ENCODE data around the gene ZNF423.

Gene ZNF423

DNA sequence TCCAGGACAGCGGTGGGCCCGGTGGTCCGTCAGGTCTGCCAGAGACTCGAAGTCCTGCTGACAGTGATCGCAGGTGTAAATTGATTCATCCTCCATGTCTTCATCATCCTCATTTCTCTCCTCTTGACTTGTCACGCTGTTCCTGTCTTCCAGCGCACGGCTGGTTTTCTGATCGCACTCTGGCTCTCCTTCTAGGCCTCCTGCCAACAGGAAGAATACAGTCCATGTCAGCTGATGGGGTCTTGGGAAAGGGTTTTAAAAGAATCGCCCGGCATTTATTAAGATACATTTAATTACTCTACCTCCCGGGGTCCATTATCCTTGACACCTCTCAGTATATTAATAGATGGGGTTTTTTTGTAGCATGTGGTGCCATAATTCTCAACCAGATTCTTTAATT lies 125.1 kb downstream of the ZNF423 start:
- DNase-seq (ENCODE audit: low spot score), result no peak
- Histone ChIP-seq H3K4me3 (no peak overlapping the region), H3K27ac (no peak overlapping the region)
- TF ChIP-seq, protein P1, sequence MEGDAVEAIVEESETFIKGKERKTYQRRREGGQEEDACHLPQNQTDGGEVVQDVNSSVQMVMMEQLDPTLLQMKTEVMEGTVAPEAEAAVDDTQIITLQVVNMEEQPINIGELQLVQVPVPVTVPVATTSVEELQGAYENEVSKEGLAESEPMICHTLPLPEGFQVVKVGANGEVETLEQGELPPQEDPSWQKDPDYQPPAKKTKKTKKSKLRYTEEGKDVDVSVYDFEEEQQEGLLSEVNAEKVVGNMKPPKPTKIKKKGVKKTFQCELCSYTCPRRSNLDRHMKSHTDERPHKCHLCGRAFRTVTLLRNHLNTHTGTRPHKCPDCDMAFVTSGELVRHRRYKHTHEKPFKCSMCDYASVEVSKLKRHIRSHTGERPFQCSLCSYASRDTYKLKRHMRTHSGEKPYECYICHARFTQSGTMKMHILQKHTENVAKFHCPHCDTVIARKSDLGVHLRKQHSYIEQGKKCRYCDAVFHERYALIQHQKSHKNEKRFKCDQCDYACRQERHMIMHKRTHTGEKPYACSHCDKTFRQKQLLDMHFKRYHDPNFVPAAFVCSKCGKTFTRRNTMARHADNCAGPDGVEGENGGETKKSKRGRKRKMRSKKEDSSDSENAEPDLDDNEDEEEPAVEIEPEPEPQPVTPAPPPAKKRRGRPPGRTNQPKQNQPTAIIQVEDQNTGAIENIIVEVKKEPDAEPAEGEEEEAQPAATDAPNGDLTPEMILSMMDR (IDR thresholded peaks at IDR 0.05), result no peak

DNA sequence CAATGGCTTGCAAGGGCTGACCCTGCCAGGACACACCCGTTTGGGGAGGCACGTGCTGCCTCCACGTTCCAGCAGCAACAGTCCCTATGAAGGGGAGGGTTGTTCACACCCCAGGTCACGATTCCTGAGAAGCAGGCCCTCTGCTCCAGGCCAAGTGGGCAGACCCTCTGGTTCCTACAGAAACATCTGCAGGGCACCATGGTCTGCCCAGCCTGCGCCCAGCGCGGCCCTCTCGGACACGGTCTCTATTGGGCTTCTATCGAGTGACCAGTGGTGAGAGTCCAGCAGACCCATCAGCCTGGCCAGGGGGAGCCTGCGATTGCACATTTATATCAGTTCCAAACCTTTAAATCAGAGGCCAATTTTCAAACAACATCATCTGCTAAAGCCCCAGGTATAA lies 128.3 kb downstream of the ZNF423 start:
- no peak overlapping the region for H3K4me3 ChIP-seq
- no peak for DNase-seq (ENCODE audit: low spot score)
- H3K27ac ChIP-seq, result no peak overlapping the region
- TF ChIP-seq, protein P1 (IDR thresholded peaks at IDR 0.05), result no peak

DNA sequence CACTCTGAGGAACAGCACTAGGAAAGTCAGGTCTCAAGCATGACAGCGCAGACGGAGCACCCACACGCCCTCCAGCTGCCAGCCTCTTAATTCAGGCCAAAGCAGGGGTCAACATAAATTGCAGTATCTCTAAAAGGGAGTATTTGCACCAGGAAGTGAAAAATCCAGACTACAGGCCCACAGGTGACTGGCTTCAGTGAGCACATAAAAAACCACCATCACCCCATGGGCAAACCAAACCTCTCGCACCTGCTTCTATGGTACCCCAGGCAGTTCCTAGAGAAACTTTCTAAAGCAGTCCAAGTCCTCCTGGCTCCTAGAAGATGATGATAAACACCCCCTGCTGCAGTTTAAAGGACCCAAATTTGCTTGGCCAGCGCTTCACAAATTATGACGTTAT lies 129.8 kb downstream of the ZNF423 start:
- DNase-seq (ENCODE audit: low spot score), result no peak
- TF ChIP-seq, protein P1 (IDR thresholded peaks at IDR 0.05), result no peak
- Histone ChIP-seq H3K4me3 (no peak overlapping the region), H3K27ac (no peak overlapping the region)

DNA sequence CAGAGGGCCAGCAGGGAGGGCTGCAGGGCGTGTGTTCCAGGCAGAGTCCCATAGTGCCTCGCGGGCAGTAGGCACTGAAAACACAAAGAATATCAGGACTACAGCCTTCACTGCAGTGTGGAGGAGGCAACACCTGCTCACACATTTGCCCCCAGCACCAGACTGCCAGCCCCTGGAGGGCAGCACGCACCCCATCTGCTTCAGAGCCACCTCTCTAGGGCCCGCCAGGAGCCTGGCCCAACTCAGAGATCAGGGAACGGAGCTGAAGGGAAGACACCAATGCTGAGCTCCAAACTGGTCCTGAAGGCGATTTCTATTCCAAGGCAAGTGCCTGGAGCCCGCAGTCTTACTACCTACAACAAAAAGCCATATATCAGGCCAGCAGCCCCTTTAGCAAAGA lies 130.3 kb downstream of the ZNF423 start:
- no peak overlapping the region for H3K4me3 ChIP-seq
- DNase-seq (ENCODE audit: low spot score), result no peak
- H3K27ac ChIP-seq, result no peak overlapping the region
- TF ChIP-seq, protein P1 (IDR thresholded peaks at IDR 0.05), result no peak

DNA sequence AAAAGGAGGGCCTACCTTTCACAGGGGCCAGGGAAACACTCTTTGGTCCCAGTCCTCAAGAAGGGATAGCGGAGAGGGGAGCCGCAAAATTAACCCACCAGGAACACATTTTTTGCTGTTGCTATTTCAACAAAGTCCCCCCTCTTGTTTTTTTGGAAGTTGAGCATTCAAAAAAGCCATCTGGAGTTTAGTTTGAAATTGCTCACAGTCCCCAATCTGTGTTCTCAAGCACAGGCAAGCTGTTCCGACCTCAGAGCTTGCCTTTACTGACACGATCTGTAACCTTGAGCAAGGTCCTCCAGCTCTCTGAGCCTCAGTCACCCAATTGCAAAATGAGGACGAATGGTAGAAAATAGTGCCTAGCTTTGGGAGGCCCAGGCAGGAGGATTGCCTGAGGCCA lies 131.1 kb downstream of the ZNF423 start:
- no peak for DNase-seq (ENCODE audit: low spot score)
- no peak overlapping the region for H3K27ac ChIP-seq
- no peak overlapping the region for H3K4me3 ChIP-seq
- TF ChIP-seq, protein P1 (IDR thresholded peaks at IDR 0.05), result no peak

DNA sequence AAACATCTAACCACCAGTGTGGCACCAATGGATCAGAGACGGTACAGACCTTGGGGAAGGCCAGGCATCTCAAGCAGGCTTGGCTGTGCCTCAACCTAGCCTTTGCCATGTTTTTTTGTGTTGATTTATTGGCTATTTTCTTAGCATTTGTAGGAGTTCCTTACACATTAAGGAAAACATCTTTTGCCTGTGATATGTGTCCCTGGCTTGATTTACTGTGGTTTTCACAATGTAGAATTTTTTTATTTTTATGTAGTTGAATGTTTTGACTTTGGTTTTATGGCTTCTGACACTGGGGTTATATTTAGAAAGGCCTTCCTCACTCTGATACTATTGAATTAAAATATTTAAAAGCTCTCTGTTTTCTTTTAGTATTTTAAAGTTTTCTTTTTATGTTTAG lies 132.6 kb downstream of the ZNF423 start:
- no peak overlapping the region for H3K27ac ChIP-seq
- DNase-seq (ENCODE audit: low spot score), result no peak
- TF ChIP-seq, protein P1 (IDR thresholded peaks at IDR 0.05), result no peak
- no peak overlapping the region for H3K4me3 ChIP-seq

DNA sequence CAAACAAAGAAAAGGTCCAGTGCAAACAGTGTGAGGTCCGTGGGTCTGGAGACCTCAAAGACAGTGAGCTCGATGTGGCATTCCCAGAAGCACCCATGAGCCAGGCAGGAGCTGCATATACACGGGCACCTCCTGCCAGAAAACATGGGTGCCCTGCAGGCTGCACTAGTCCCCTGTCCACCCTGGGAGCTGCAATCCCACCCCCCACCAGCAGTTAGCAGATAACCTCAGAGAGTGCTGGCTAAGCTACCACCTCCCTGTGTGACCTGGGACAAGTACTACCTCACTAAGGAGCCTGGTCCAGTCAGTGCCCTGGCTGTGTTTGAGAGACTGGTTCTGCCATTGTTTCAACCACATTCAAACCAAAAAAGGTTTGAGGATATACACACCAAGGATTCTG lies 135.7 kb downstream of the ZNF423 start:
- Histone ChIP-seq H3K27ac (no peak overlapping the region), H3K4me3 (no peak overlapping the region)
- no peak for DNase-seq (ENCODE audit: low spot score)
- TF ChIP-seq, protein P1 (IDR thresholded peaks at IDR 0.05), result no peak
